HFF-Myc (cell line): ENCODE measurements around the gene CYP26C1.
A peak's percentile ranks its signal among the peaks of the same experiment; 100 is the strongest.

Experiments used
- DNase-seq: peaks from one replicate; pipeline ENCODE4 v3.0.0-alpha.2; 2011; ENCODE audit warnings: low read depth; ENCODE audit errors: extremely low read depth
- H3K4me3 ChIP-seq: replicated peaks from 2 replicates; pipeline ENCODE4 v1.5.1; 2011; ENCODE audit warnings: low read depth, mild to moderate bottlenecking, control low read depth, low read length
- CTCF ChIP-seq: IDR thresholded peaks from 2 replicates; pipeline ENCODE4 v1.5.1; 2012; ENCODE audit warnings: mild to moderate bottlenecking, low read depth, low read length, control low read depth; ENCODE audit errors: missing control alignments

Gene CYP26C1

GRCh38 chr10:93072713-93073538 is 12.3 kb downstream of the CYP26C1 start:
- TF ChIP-seq CTCF, result no peak
- H3K4me3 ChIP-seq, result peak overlapping the region; percentile 39
- DNase-seq, result no peak

- H3K4me3 ChIP-seq, result peak within 1 kb of the TSS; percentile 39
- DNase-seq, result no peak
- no peak for TF ChIP-seq CTCF
These were observed 13.0 kb downstream of the CYP26C1 start, which contains the start of gene CYP26A1 for GRCh38 chr10:93073539-93074146. TSS of gene CYP26A1 (plus strand) at chr10:93073893. CDS start at chr10:93073935, 42 bp downstream.

- peak overlapping the region; percentile 39 for H3K4me3 ChIP-seq
- DNase-seq, result no peak
- no peak for TF ChIP-seq CTCF
These were observed 13.6 kb downstream of the CYP26C1 start for GRCh38 chr10:93074147-93074596.

GRCh38 chr10:93074597-93075368 is 14.2 kb downstream of the CYP26C1 start:
- TF ChIP-seq CTCF, result no peak
- H3K4me3 ChIP-seq, result peak overlapping the region; percentile 39
- no peak for DNase-seq

GRCh38 chr10:93075369-93076221 is 15.0 kb downstream of the CYP26C1 start:
- H3K4me3 ChIP-seq, result no peak overlapping the region
- TF ChIP-seq CTCF, result no peak
- DNase-seq, result no peak

- no peak for DNase-seq
- H3K4me3 ChIP-seq, result no peak overlapping the region
- no peak for TF ChIP-seq CTCF
These were observed 16.3 kb downstream of the CYP26C1 start for GRCh38 chr10:93076871-93077270.
